OCI-LY1 (cell line): ENCODE results near the gene STK17B.

Experiments
- CTCF ChIP-seq: fragments of 200-600 bp; sonication (generic), shearing (Covaris generic); IDR thresholded peaks from 2 replicates; pipeline ENCODE4 v1.5.1; 2017; ENCODE audit warnings: mild to moderate bottlenecking, antibody characterized with exemption, low read length, moderate library complexity, mixed read lengths
- EZH2 ChIP-seq: fragments of 200-600 bp; sonication (generic), shearing (Covaris generic); IDR thresholded peaks from 2 replicates; pipeline ENCODE4 v1.8.0; 2017; ENCODE audit warnings: borderline replicate concordance, mixed run types, mild to moderate bottlenecking, antibody characterized with exemption, low read length, moderate library complexity, mixed read lengths

GRCh38 chr2:196183172-196183473 is 11.7 kb upstream of the STK17B start:
- TF ChIP-seq CTCF (no peak), EZH2 (no peak)
